HG03064 (cell line): ENCODE results near the gene PLOD1.
"Not testable (repeated sequence)": the region's sequence is repeated elsewhere in the genome, so short reads cannot be mapped to it uniquely, and the experiment has no call there.

Source experiments
- ATAC-seq: cut with Tn5 transposase; IDR thresholded peaks from one replicate; pipeline ENCODE4 v1.9.1; 2021; ENCODE audit warnings: low read depth; ENCODE audit not compliant: unreplicated experiment

The PLOD1 gene

DNA sequence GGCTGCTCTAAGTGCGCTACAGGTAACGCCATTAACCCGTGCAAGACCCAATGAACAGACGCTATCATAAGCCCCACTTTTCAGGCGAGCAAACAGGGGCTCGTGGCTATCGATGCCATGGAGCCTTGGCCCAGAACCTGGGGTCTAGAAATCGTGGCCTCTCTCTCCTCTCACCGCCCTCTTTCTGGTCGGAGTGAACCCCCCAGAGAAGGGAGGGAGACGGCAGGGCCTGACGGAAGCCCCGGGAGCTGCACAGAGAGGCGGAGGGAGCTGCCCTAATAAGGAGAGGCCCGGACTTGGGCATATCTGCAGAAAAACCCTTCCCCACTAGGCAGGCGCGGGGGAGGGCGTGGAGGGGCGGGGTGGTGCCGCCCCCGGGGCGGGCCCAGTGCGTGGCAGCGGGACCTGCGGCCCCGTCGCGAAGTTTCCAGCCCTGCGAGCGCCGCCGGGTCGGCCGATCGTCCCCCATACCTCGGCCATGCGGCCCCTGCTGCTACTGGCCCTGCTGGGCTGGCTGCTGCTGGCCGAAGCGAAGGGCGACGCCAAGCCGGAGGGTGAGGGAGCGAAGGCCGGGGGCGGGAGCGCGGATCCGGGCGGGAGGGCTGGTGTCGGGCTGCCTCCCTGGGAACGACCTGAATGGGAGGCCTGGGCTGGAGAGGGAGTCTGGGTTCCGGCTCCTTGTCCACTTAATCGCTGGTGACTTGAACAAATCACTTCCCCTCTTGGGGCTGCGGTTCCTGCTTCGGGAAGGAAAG lies at the start of gene PLOD1:
Gene PLOD1, plus strand, starts transcription at position 416 of the 755 bp plus-strand sequence. Its CDS starts 63 bp downstream, at position 479.
- peak; percentile 77 for ATAC-seq

DNA sequence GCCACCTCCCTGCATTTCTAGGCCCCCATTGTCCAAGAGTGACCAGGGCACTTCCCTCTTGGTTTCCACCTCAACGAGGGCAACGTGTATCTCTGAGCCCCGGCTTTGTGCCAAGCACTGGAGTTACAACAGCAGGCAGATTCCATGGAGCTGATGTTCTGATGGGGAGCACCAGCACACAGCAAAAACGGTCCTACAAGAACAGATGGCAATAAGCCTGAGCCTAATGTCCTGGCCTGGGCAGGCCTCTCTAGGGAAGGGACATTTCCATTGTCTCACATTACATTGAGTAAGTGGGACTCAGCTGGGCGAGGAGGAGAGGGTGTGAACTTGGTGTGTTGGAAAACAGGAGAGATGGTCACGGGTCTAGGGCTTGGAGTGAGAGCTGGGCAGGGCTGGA lies 48.6 kb upstream of the PLOD1 start:
- no peak for ATAC-seq

DNA sequence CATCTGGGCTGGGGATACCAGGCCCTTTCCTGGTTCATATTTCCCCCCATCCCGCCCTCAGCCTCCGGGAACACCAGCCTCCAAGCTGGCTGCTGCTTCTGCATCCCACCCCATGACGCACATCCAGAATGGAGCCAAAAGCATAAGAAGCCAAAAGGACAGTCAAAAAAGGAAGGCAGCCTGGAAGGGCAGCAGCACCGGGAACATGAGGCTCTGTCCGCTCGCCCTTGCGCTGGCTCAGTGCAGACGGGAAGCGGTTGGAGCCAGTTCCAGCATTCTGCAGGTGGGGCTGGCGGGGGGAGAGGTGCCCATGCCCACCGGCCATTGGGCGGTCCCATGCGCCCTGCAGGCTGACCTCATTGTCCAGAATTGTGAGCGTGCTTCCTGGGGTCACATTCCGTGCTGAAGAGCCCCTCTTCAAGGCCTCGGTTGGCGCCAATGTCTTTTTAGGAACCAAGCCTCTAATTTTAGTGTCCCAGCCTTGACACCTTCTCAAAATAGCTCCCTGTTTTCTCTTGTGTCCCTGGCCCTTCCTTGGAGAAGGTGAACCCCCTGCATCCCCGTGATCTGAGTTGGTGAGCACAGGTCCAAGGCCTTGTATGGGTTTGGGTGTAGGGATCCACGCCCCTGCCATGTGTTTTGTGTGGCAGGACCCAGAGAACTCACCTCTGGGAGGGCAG lies 47.4 kb upstream of the PLOD1 start:
- no peak for ATAC-seq

DNA sequence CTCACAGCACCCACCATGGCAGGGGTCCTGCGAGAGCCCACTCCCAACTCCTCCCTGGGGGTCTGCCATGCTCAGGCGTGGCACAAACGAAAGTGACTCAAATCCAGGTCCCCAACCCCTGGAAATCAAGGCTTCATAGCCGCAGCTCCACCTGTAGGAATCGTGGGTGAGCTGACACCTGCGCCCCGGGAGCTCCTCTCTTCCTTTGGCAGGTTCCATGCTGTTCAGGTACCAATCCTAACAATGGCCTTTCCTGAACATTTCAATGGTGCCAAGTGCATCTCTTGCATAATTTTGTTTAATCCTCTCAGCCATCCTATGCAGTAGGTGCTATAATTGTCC lies 46.9 kb upstream of the PLOD1 start:
- ATAC-seq = no peak

DNA sequence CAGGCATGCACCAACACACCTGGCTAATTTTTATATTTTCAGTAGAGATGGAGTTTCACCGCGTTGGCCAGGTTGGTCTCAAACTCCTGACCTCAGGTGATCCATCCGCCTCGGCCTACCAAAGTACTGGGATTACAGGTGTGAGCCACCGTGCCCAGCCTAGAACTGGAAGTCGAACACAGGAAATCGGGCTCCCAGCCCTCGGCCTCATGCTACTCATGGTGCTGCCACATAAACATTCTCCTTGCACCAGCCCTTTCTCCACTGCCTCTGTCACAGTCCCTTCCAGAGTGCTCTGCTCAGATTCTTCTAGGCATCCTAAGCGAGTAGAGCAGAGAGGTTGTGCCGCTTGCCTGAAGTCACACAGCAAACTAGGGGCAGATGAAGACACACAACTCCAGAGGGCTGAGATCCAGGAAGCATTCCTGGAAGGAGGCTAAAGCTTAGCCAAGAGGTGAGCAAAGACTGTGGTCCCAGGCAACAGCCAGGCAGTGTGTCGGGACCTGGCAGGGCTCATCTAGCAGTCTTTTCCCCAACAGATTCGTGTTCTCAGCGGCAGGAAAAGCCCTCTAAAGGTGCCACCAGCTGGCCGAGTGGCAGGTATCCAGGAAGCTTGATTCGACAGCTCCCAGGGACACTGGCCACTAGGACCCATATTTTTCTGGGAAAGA lies 46.2 kb upstream of the PLOD1 start:
- no peak for ATAC-seq

DNA sequence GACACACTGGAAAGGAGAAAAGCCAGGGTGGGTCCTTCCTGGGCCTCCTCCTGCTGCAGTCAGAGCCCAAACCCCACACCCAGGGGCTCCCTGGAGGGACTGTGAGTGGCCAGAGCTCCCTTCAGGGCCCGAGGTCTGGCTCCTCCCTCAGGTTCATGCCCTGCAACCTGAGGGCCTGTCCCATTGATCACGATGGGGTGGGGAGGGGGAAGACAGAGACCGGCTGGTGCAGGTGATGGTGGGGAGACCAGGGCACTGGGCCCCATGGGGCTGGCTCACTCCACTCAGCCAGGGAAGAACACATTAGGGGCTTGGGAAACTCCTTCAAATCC lies 45.7 kb upstream of the PLOD1 start:
- ATAC-seq = no peak

DNA sequence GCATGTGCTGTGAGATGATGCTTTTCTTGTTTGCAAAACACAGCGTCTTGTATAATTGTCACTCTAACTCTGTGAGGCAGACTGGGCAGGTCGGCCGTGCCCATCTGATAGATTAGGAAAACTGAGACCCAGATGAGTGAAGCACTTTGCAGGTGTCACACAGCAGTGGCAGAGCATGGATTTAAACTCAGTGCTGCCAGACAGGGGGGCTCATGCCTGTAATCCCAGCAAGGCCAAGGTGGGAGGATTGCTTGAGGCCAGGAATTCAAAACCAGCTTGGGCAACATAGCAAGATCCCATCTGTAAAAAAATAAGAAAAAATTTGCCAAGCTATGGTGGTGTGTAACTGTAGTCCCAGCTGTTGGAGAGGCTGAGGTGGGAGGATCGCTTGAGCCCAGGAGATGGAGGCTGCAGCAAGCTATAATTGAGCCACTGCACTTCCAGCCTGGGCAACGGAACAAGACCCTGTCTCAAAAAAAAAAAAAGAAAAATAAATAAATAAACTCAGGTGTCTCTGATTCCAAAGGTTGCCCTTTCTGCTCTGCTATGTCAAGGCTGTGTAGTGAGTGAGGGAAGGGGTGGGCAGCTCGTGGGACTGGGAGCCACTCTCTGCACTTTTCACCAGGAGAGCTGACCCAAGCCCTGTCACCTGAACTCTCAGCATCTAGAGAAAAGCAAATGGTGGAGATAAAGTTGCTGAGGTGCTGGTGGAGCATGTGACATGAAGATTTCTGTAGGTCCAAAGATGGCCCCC lies 42.9 kb upstream of the PLOD1 start:
- no peak for ATAC-seq

DNA sequence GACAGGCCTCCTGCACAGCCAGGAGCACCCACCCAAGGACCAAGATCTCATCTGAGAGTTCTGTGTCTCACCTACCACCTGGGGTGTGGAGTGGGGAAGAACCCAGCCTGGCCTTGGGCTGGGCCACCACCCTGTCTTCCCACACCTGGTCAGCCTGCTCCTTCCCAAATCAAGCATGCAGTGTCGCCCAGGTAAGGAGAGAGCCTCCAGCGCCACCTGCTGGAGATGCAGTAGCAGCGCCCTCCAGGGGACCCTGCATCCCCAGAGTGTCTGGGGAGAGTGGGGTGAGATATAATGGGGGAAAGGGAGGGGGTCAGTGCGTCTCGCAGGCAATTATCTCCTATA lies 40.6 kb upstream of the PLOD1 start:
- ATAC-seq = no peak

DNA sequence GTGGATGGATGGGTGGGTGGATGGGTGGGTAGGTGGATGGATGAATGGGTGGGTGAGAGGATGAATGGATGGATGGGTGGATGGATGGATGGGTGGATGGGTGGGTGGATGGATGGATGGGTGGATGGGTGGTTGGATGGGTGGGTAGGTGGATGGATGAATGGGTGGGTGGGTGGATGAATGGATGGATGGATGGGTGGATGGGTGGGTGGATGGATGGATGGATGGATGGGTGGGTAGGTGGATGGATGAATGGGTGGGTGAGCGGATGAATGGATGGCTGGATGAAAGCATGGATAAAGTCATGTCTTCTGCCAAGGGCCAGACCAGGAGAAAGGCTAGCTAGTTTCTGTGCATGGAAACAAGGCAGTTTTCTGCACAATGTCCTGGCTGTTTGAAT lies 40.0 kb upstream of the PLOD1 start:
- ATAC-seq = not testable (repeated sequence)

DNA sequence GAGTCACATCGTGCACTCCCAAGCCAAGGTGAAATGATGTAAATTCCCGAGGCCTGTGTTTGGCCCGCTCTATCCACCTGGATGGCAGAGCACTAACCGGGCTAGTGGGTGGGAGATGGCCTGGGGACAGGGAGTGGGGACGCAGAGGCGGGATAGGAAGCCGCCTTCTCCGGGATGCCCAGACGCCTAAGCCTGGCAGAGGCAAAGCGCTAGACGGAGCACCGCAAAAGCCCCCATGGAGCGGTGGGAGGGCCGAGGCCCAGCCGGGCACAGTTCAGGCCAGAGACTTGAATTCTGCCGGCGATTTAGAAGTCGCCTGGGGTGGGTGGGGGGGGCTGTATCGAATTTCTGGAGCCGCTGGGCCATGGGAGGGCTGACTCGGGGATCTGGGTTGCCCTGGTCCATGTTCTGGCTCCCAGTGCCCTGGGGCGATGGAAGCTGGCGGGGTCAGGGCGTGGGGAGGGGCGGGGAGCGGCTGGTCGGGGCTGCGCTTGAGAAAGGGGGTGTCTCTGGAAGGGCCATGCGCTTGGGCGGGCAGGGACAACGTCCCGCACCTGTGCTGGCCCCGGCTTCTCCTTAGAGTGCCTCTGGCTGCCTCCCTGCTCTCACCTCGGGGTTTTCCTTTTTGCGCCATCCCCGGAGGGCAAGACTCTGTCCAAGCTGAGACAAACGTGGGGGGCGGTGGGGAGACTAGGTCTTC lies 36.3 kb upstream of the PLOD1 start:
- ATAC-seq = no peak

DNA sequence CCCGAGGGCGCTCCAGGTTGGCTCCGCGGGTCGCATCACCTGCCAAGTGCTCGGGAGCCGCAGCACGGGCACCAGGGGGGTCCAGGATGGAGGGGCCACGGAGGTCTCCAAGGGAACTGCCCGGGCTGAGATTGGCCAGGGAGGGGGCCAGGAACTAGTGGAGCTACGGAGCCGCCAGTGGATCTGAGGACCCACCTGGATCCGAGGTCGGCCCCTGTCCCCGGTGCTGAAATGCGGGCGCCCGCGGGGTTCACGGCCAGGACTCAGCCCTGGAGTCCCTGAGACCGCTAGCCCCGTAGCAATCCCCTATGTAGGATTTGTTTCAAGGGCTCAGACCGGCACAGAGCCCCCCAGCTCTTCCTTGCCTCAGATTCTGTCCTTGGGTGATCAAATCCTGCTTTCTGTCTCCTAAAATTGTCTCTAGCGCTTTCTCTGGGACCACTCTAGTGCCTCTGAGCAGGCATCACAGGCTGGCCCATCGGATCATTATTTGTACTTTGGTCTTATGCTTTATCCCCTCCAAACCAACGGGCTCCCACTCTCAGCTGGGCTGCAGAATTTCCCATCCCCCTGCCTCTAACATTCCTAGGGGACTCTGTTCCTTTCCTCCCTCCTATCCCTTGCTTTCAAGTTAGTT lies 35.6 kb upstream of the PLOD1 start:
- ATAC-seq = no peak

DNA sequence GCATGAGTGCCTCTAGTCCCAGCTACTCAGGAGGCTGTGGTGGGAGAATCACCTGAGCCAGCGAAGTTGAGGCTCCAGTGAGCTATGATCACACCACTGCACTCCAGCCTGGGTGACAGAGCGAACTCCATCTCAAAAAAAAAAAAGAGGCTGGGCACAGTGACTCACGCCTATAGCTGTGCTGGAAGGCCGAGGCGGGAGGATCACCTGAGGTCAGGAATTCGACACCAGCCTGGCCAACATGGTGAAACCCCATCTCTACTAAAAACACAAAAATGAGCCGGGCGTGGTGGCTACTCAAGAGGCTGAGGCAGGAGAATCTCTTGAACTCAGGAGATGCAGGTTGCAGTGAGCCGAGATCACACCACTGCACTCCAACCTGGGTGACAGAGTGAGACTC lies 33.1 kb upstream of the PLOD1 start:
- ATAC-seq = not testable (repeated sequence)

DNA sequence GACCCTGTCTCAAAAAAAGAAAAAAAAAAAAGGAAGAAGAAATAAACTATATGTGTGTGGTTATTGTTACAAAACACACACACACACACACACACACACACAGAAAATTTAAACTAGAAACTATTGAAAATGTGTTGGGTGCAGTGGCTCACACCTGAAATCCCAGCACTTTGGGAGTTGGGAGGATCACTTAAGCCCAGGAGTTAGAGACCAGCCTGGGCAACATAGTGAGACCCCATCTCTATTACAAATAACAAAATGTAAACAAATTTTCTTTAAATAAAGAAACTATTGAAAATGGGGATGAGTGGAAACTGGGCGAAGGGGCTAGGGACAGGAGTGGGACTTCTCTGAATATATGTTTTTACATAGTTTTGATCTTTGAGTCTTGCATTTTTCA lies 31.3 kb upstream of the PLOD1 start:
- ATAC-seq = no peak

DNA sequence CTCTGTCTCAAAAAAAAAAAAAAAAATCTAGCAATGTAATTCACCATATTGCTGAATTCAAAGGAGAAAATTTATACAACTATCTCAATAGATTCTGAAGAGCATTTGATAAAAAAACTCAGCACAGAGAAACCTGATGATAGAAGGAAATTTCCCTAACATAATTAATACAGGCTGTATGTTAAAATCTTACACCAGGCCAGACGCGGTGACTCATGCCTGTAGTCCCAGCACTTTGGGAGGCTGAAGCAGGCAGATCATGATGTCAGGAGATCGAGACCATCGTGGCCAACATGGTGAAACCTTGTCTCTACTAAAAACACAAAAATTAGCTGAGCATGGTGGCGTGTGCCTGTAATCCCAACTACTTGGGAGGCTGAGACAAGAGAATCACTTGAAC lies 30.4 kb upstream of the PLOD1 start:
- not testable (repeated sequence) for ATAC-seq

DNA sequence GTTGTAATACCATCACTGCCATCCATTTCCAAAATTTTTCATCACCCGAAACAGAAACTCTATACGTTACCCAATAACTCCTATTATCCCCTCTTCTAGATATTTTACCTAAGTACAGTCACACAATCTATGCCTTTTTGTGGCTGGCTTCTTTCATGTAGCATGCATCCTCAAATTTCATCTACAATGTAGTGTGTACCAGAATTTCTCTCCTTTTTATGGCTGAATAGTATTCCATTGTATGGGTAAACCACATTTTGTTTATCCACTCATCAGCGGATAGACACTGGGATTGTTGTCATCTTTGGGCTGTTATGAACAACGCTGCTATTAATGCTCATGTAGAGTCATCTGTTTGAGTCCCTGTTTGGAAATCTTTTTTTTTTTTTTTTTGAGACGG lies 29.5 kb upstream of the PLOD1 start:
- ATAC-seq = no peak

DNA sequence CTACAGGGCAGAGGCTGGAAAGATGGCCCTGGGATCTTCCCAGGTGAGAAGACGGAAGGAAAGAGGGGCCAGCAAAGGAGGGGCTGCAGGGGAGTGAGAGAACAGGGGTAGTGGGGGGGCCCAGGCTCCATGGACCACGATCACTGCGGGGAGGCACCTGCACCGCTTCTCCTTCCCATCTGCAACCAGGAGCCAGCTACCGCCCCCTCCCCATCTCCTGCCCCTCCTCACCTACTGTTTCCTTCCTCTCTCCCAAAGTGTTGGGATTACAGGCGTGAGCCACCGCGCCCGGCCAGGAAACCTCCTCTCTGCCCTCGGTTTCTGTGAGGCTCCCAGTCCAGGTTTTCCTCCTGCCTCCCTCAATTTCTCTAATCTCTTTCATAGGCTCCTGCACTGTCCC lies 27.6 kb upstream of the PLOD1 start:
- no peak for ATAC-seq

DNA sequence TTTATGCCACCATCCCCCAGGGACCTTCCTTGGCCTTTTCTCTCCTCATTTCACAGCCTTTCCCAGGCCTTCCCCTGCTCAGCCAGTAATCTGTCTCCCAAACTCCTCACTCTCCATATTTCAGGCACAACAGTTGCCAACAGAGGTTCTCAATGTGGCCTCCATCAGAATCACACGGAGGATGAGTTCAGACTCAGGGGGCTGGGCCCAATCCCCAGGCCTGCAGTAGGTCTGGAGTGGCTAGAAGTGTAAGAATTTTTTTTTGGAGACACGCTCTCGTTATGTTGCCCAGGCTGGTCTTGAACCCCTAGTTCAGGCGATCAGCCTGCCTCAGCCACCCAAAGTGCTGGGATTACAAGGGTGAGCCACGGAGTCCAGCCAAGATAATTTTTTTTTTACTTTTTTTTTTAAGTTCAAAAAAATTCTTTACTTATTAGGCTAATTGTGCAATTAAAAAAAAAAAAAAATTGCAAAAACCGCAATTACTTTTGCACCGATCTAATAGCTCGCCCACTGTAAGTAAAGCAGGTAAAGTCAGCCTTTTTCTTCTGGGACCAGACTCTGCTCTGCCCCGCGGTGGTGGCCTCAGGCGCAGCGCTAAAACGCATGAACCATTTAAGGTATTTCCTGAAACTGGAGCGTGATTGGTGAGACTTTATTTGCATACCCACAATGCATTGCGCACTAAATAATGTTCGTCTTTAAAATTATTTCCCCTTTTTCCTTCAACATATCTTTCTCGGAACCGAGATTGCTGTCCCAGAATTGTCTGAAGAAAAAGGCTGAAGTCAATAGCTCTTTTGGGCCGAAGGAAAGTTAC lies 27.0 kb upstream of the PLOD1 start:
- peak; percentile 44 for ATAC-seq

DNA sequence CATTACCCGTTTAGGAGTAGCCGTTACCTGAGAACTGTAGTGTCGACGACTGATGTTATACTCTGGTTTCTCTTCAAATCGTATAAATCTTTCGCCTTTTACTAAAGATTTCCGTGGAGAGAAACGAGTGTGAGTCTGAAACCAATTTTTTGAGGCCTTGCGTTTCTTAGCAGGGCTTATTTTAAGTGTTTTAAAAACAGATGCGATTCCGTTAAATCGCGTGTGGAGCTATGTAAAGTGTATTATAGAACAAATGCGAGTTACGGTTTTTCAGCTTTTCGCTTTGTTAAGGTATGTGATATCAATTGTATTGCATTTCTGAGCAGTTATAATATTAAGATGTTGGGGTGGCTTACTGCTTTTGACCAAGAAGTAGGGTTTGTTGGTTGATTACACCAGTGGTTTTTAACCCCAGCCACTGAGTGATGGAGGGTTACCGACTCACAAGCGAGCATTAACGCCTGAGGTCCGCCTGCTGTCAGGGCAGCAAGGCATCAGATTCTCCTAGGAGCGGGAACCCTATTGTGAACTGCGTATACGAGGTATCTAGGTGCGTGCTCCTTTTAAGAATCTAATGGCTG lies 26.3 kb upstream of the PLOD1 start:
- ATAC-seq = peak; percentile 51

DNA sequence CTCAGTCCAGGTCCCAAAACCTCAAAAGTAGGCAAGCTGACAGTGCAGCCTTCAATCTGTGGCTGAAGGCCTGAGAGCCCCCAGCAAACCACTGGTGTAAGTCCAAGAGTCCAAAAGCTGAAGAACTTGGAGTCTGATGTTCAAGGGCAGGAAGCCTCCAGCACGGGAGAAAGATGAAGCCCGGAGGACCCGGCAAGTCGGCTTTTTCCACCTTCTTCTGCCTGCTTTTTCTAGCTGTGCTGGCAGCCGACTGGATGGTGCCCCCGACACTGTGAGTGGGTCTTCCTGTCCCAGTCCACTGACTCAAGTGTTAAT lies 23.6 kb upstream of the PLOD1 start:
- ATAC-seq = not testable (repeated sequence)
